WTC11 (cell line): ENCODE measurements around the gene RFPL1. TPM values are rescaled to one million over a fixed set of nuclear protein-coding genes. Genes with fewer than 3 reads are reported as not detected.

Experiments
- ATAC-seq: fragments of 200-7000 bp; cut with Tn5 transposase; 2 replicates; pipeline ENCODE4 v1.10.0; 2021; ENCODE audit warnings: mild to moderate bottlenecking, moderate library complexity
- CTCF ChIA-PET: fragments of 300-600 bp; sonication (Branson Sonifier 250); formaldehyde crosslinking; loops from one replicate; lab custom pipeline; 2021; ENCODE audit warnings: antibody characterized with exemption; lab: Charles Lee
- POLR2A ChIA-PET: fragments of 350-600 bp; sonication (Branson Sonifier 250); formaldehyde crosslinking; loops from one replicate; lab custom pipeline; 2021; ENCODE audit warnings: antibody characterized with exemption; lab: Charles Lee
- DNase-seq: peaks from one replicate; pipeline ENCODE4 v3.0.0; 2021; ENCODE audit warnings: low spot score
- H3K27ac Mint-ChIP-seq: 2 replicates; pipeline ENCODE4 v1.8.0; 2021; ENCODE audit warnings: mixed read lengths
- H3K27me3 Mint-ChIP-seq: 2 replicates; pipeline ENCODE4 v1.8.0; 2021; ENCODE audit warnings: low read depth, mild to moderate bottlenecking, moderate library complexity, mixed read lengths
- H3K36me3 Mint-ChIP-seq: 2 replicates; pipeline ENCODE4 v1.8.0; 2021; ENCODE audit warnings: mixed read lengths
- H3K4me1 Mint-ChIP-seq: 2 replicates; pipeline ENCODE4 v1.8.0; 2022; ENCODE audit warnings: mixed read lengths
- H3K4me3 Mint-ChIP-seq: 2 replicates; pipeline ENCODE4 v1.8.0; 2021; ENCODE audit warnings: mild to moderate bottlenecking, moderate library complexity, mixed read lengths
- H3K9me3 Mint-ChIP-seq: 2 replicates; pipeline ENCODE4 v1.8.0; 2021; ENCODE audit warnings: mixed read lengths
- GABPB1 ChIP-seq: sonication (generic); formaldehyde crosslinking; IDR thresholded peaks from 2 replicates; pipeline ENCODE4 v1.8.1; 2023; ENCODE audit warnings: mild to moderate bottlenecking, missing genetic modification reagents
- IRF2 ChIP-seq: sonication (generic); formaldehyde crosslinking; IDR thresholded peaks from 2 replicates; pipeline ENCODE4 v1.8.0; 2022; ENCODE audit warnings: low read depth, missing genetic modification reagents, borderline replicate concordance
- MXD4 ChIP-seq: fragments of 250-450 bp; sonication (Bioruptor Pico); IDR thresholded peaks from 2 replicates; pipeline ENCODE4 v1.8.0; 2021; ENCODE audit warnings: mild to moderate bottlenecking, moderate library complexity, borderline replicate concordance
- NR1H2 ChIP-seq: sonication (generic); formaldehyde crosslinking; IDR thresholded peaks from 2 replicates; pipeline ENCODE4 v1.9.0; 2021; ENCODE audit warnings: mild to moderate bottlenecking, moderate library complexity, missing genetic modification reagents
- ZBTB21 ChIP-seq: sonication (generic); formaldehyde crosslinking; IDR thresholded peaks from 2 replicates; pipeline ENCODE4 v1.8.1; 2023; ENCODE audit warnings: mild to moderate bottlenecking, missing genetic modification reagents, borderline replicate concordance
- ZNF219 ChIP-seq: sonication (generic); formaldehyde crosslinking; IDR thresholded peaks from 2 replicates; pipeline ENCODE4 v1.8.0; 2023; ENCODE audit warnings: missing genetic modification reagents, mild to moderate bottlenecking, borderline replicate concordance
- total RNA-seq: library from RNA; stranded (reverse); gene quantifications from 3 replicates; pipeline ENCODE4 v1.2.3, GENCODE V29; 2021
- TF ChIP-seq, protein P1 (sequence below): sonication (generic); formaldehyde crosslinking; IDR thresholded peaks from 2 replicates; pipeline ENCODE4 v1.8.1; 2022; ENCODE audit warnings: low read depth, mild to moderate bottlenecking, moderate library complexity, missing genetic modification reagents, borderline replicate concordance
- TF ChIP-seq, protein P2 (sequence below): fragments of 250-450 bp; sonication (Bioruptor Pico); IDR thresholded peaks from 2 replicates; pipeline ENCODE4 v1.9.0; 2021; ENCODE audit warnings: mild to moderate bottlenecking, borderline replicate concordance
- TF ChIP-seq, protein P3 (sequence below): sonication (generic); formaldehyde crosslinking; IDR thresholded peaks from 2 replicates; pipeline ENCODE4 v1.8.0; 2022; ENCODE audit warnings: missing genetic modification reagents
- TF ChIP-seq, protein P4 (sequence below): sonication (generic); formaldehyde crosslinking; IDR thresholded peaks from 2 replicates; pipeline ENCODE4 v1.8.1; 2023; ENCODE audit warnings: mild to moderate bottlenecking, moderate library complexity, missing genetic modification reagents
- TF ChIP-seq, protein P5 (sequence below): sonication (generic); formaldehyde crosslinking; IDR thresholded peaks from 2 replicates; pipeline ENCODE4 v1.8.0; 2023; ENCODE audit warnings: missing genetic modification reagents, mild to moderate bottlenecking, borderline replicate concordance
- TF ChIP-seq, protein P6 (sequence below): sonication (generic); formaldehyde crosslinking; IDR thresholded peaks from 2 replicates; pipeline ENCODE4 v1.8.0; 2022; ENCODE audit warnings: mild to moderate bottlenecking, missing genetic modification reagents

RFPL1 gene
- total RNA-seq, 1 experiment from 2014 or later, result not detected

DNA sequence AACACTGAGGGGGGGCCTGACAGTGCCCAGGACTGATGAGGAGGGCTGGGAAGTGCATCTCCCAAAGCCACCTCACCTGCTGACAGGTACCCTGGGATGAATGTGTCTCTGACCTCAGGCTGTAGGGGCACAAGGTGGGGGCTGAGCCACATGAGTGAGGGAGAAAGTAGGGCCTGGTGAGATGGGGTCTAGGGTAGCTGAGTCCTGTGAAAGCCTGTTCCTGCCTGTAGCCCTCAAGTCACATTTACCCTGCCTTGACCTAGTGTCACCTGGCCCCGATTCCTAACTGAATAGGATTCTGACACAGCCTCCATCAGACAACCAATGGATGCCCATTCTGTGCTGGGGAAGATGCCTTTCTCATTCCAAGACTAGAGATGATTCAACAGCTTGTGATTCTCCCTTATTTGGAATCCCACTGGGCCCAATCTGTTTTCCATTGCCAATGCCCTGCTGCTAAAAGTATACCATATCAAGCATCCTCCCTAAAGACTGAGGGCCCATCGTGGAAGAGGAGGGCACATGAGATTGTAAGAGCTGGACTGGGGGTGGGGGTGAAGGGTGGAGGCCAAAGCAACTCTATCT, 11.1 kb upstream of the RFPL1 start:
- Mint-ChIP-seq H3K27ac (no peak overlapping the region), H3K4me3 (no peak overlapping the region), H3K27me3 (no peaks in the 10 kb centered on the region), H3K9me3 (no peaks in the 10 kb centered on the region), H3K36me3 (no peaks in the 10 kb centered on the region), H3K4me1 (peaks cover 14% of the 10 kb centered on the region)
- CTCF ChIA-PET, result no interaction called here
- ATAC-seq (no peak), DNase-seq (no peak)
- POLR2A ChIA-PET, result no interaction called here
- TF ChIP-seq, protein P1, sequence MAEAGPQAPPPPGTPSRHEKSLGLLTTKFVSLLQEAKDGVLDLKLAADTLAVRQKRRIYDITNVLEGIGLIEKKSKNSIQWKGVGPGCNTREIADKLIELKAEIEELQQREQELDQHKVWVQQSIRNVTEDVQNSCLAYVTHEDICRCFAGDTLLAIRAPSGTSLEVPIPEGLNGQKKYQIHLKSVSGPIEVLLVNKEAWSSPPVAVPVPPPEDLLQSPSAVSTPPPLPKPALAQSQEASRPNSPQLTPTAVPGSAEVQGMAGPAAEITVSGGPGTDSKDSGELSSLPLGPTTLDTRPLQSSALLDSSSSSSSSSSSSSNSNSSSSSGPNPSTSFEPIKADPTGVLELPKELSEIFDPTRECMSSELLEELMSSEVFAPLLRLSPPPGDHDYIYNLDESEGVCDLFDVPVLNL (CRISPR knock-in tag), result no peak
- TF ChIP-seq MXD4 (CRISPR knock-in tag) (no peak), ZNF219 (CRISPR knock-in tag) (no peak)

DNA sequence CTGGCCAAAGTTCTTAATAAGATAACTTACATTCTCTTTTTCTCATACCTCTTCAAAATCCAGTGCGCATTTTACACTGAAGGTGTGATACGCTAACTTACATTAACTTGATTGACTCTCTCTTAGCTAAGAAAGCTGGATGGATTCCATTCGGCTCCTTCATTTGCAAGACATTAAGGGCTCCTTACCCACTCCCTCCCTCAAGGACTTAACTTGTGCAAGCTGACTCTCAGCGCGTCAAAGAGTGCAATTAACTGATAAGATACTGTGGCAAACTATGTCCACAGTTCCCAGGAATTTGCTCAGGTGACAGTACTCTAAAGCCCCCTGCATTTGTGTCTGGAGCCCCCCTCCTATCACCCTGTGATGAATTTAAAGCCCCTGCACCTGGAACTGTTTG, 6.4 kb upstream of the RFPL1 start:
- H3K9me3 Mint-ChIP-seq, result no peaks in the 10 kb centered on the region
- no peak for DNase-seq
- no peak for ATAC-seq
- H3K27ac Mint-ChIP-seq, result no peak overlapping the region
- peak overlapping the region; percentile 40 for H3K4me3 Mint-ChIP-seq
- ChIA-PET POLR2A (no interaction called here), CTCF (interaction anchor here (1.4 to 2.2 kb wide), 2 partner anchors 26 to 39 kb away, joined by 5 to 15 read pairs; no protein-coding TSS in a partner anchor)
- H3K27me3 Mint-ChIP-seq, result no peaks in the 10 kb centered on the region
- TF ChIP-seq, protein P2, sequence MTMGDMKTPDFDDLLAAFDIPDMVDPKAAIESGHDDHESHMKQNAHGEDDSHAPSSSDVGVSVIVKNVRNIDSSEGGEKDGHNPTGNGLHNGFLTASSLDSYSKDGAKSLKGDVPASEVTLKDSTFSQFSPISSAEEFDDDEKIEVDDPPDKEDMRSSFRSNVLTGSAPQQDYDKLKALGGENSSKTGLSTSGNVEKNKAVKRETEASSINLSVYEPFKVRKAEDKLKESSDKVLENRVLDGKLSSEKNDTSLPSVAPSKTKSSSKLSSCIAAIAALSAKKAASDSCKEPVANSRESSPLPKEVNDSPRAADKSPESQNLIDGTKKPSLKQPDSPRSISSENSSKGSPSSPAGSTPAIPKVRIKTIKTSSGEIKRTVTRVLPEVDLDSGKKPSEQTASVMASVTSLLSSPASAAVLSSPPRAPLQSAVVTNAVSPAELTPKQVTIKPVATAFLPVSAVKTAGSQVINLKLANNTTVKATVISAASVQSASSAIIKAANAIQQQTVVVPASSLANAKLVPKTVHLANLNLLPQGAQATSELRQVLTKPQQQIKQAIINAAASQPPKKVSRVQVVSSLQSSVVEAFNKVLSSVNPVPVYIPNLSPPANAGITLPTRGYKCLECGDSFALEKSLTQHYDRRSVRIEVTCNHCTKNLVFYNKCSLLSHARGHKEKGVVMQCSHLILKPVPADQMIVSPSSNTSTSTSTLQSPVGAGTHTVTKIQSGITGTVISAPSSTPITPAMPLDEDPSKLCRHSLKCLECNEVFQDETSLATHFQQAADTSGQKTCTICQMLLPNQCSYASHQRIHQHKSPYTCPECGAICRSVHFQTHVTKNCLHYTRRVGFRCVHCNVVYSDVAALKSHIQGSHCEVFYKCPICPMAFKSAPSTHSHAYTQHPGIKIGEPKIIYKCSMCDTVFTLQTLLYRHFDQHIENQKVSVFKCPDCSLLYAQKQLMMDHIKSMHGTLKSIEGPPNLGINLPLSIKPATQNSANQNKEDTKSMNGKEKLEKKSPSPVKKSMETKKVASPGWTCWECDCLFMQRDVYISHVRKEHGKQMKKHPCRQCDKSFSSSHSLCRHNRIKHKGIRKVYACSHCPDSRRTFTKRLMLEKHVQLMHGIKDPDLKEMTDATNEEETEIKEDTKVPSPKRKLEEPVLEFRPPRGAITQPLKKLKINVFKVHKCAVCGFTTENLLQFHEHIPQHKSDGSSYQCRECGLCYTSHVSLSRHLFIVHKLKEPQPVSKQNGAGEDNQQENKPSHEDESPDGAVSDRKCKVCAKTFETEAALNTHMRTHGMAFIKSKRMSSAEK (CRISPR knock-in tag), result no peak
- TF ChIP-seq IRF2 (no peak), GABPB1 (CRISPR knock-in tag) (no peak), ZBTB21 (CRISPR knock-in tag) (no peak), NR1H2 (no peak)
- TF ChIP-seq, protein P3, sequence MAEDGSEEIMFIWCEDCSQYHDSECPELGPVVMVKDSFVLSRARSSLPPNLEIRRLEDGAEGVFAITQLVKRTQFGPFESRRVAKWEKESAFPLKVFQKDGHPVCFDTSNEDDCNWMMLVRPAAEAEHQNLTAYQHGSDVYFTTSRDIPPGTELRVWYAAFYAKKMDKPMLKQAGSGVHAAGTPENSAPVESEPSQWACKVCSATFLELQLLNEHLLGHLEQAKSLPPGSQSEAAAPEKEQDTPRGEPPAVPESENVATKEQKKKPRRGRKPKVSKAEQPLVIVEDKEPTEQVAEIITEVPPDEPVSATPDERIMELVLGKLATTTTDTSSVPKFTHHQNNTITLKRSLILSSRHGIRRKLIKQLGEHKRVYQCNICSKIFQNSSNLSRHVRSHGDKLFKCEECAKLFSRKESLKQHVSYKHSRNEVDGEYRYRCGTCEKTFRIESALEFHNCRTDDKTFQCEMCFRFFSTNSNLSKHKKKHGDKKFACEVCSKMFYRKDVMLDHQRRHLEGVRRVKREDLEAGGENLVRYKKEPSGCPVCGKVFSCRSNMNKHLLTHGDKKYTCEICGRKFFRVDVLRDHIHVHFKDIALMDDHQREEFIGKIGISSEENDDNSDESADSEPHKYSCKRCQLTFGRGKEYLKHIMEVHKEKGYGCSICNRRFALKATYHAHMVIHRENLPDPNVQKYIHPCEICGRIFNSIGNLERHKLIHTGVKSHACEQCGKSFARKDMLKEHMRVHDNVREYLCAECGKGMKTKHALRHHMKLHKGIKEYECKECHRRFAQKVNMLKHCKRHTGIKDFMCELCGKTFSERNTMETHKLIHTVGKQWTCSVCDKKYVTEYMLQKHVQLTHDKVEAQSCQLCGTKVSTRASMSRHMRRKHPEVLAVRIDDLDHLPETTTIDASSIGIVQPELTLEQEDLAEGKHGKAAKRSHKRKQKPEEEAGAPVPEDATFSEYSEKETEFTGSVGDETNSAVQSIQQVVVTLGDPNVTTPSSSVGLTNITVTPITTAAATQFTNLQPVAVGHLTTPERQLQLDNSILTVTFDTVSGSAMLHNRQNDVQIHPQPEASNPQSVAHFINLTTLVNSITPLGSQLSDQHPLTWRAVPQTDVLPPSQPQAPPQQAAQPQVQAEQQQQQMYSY (CRISPR knock-in tag), result no peak
- TF ChIP-seq, protein P4, sequence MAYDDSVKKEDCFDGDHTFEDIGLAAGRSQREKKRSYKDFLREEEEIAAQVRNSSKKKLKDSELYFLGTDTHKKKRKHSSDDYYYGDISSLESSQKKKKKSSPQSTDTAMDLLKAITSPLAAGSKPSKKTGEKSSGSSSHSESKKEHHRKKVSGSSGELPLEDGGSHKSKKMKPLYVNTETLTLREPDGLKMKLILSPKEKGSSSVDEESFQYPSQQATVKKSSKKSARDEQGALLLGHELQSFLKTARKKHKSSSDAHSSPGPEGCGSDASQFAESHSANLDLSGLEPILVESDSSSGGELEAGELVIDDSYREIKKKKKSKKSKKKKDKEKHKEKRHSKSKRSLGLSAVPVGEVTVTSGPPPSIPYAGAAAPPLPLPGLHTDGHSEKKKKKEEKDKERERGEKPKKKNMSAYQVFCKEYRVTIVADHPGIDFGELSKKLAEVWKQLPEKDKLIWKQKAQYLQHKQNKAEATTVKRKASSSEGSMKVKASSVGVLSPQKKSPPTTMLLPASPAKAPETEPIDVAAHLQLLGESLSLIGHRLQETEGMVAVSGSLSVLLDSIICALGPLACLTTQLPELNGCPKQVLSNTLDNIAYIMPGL (CRISPR knock-in tag), result no peak
- TF ChIP-seq, protein P5, sequence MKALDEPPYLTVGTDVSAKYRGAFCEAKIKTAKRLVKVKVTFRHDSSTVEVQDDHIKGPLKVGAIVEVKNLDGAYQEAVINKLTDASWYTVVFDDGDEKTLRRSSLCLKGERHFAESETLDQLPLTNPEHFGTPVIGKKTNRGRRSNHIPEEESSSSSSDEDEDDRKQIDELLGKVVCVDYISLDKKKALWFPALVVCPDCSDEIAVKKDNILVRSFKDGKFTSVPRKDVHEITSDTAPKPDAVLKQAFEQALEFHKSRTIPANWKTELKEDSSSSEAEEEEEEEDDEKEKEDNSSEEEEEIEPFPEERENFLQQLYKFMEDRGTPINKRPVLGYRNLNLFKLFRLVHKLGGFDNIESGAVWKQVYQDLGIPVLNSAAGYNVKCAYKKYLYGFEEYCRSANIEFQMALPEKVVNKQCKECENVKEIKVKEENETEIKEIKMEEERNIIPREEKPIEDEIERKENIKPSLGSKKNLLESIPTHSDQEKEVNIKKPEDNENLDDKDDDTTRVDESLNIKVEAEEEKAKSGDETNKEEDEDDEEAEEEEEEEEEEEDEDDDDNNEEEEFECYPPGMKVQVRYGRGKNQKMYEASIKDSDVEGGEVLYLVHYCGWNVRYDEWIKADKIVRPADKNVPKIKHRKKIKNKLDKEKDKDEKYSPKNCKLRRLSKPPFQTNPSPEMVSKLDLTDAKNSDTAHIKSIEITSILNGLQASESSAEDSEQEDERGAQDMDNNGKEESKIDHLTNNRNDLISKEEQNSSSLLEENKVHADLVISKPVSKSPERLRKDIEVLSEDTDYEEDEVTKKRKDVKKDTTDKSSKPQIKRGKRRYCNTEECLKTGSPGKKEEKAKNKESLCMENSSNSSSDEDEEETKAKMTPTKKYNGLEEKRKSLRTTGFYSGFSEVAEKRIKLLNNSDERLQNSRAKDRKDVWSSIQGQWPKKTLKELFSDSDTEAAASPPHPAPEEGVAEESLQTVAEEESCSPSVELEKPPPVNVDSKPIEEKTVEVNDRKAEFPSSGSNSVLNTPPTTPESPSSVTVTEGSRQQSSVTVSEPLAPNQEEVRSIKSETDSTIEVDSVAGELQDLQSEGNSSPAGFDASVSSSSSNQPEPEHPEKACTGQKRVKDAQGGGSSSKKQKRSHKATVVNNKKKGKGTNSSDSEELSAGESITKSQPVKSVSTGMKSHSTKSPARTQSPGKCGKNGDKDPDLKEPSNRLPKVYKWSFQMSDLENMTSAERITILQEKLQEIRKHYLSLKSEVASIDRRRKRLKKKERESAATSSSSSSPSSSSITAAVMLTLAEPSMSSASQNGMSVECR, result no peak
- TF ChIP-seq, protein P6, sequence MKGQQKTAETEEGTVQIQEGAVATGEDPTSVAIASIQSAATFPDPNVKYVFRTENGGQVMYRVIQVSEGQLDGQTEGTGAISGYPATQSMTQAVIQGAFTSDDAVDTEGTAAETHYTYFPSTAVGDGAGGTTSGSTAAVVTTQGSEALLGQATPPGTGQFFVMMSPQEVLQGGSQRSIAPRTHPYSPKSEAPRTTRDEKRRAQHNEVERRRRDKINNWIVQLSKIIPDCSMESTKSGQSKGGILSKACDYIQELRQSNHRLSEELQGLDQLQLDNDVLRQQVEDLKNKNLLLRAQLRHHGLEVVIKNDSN (CRISPR knock-in tag), result no peak
- peaks cover 18% of the 10 kb centered on the region for H3K4me1 Mint-ChIP-seq
- H3K36me3 Mint-ChIP-seq, result no peaks in the 10 kb centered on the region
